ENCODE results near the gene RERE.
"Not testable (repeated sequence)": the region's sequence is repeated elsewhere in the genome, so short reads cannot be mapped to it uniquely, and the experiment has no call there.

The RERE gene

DNA sequence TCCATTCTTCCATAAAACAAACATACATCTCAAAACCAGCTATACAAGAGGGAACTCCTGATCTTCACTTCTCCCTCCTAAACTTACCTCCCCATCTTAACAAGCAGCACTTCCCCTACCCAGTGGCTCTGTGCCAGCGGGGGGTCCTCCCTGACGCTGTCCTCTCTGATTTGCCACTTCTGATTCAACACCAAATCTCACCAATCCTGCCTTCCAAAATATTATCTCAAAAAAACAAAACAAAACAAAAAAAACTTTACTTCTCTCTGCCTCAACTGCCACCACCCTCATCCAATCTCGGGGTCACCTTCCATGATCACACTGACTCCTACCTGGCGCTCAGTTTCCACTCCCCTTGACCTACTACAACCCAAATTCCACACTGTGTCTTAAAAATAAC lies 426.7 kb downstream of the RERE start:
- no peak for DNase-seq

DNA sequence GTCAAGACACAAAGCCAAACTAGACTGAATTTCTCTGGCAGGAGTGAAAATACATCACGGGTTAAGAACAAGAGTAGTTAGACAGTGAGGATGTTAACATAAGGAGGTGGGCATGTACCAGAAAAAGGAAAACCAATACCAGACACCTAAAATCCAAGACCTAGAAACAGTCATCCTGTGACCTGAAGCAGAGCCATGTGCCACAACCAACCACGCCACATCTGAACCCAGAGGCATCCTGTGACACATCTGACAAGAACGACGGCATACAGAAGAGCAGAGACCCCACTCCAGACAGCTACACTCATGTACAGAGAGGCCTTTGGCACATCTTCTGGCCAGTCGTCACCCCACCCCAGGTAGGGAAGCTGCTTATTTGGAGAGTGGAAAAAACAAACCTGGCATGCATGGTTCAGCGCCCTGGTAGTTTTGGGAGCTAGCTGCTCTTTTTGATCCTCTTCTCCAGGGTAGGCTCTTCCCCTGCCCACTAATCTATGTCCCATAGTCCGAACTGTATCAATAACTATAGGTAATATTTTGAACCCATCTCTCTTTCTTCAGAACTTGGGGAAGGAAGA lies 427.4 kb downstream of the RERE start:
- DNase-seq: no peak

DNA sequence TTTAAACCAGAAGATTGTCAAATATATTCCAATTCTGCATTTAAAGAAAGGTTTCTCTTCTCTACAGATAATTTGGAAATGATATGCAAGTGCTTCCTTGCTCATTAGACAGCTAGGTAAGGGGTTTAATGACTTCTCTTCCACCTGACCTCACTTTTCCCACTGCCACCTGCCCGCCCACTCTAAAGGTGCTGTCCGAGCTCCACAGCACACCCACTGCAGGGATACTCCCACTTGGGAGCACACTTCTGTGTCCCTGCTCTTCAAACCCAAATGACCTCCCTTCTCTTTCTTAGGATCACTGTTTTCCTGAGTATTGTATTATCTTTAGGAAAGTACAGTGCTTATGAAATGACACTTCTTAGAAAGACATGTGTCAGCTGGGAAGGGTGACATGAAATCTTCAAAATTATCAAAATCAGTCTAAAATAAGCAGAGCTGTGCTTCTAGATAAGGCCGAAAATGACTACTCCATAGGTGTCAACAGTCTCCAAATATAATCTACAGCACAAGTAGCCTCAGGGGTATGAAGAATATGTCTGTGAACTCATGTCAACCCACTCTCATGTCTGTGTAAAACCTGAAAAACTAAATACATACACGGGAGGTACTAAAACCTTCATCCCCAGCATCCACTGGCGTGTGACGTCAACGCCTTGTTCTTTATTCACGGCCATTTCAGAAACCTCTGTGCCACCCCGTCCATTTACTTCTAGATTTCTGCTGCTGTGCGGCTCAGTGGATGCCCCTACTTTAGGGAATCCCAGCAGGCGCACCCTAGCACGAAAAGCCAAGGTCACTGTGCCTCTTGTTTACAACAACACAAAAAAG lies 428.5 kb downstream of the RERE start:
- no peak for DNase-seq

GRCh38 chr1:8386247-8386646 lies 431.2 kb downstream of the RERE start:
- DNase-seq: no peak

DNA sequence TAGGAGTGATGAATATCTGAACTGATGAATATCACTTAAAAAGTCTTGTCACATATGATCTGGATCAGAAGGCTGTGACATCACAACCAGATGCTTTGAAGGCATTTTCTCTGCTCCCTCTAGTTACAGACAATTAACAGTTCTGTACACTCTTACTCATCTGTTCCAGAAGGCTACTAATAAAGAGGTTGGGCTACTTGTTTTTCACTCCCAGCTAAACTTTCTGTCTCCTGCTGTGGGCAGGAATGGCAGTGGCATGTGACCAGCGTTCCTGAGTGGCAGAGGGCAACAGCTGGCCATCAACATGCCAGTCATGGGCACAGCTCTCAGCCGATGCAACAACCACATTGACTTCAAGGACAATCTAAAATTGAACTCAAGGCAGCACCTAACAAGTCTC lies 432.9 kb downstream of the RERE start:
- no peak for DNase-seq

DNA sequence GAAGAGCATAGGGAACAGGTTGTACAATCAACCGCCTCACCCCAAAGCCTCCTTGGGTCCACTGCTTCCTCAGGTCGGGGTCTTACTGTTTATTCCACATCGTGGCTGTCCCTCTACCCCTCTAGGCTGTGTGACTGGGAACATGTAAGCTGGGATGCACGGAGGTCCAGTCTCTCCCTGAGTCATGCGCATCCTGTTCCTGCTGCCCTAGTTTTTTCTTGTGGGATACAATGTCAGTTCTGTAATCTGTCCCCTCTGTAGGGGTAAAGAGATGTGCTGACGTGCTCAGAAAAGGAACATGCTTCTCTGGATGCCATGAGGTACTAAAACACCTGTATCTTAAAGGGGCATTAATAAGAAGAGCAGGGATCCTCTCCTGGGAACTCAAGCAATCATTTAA lies 433.4 kb downstream of the RERE start:
- DNase-seq: no peak

GRCh38 chr1:8382608-8383505 lies 434.6 kb downstream of the RERE start:
- DNase-seq: no peak

- no peak for DNase-seq
Measured at GRCh38 chr1:8382051-8382505, 435.4 kb downstream of the RERE start.

DNA sequence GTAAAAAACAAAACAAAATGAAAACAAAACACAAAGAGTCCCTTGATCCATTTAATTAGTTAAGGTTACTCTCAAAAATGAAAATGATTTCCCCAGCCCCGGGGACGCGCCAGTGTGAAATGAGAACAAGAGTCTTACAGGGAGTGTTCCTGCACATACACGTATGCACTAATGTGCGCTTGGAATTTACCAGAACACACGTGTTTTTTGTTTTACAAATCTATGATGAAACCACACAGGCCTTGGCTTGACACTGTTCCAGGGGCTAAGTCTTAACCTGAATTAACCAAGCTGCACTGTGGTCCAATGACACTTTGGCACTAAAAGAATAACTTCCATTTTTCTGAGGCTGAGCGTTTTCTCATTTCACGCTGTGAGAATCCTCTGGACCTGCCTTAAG lies 435.8 kb downstream of the RERE start:
- no peak for DNase-seq

GRCh38 chr1:8380310-8380709 lies 437.1 kb downstream of the RERE start:
- DNase-seq: not testable (repeated sequence)

GRCh38 chr1:8379513-8380186 lies 437.8 kb downstream of the RERE start:
- DNase-seq: no peak

DNA sequence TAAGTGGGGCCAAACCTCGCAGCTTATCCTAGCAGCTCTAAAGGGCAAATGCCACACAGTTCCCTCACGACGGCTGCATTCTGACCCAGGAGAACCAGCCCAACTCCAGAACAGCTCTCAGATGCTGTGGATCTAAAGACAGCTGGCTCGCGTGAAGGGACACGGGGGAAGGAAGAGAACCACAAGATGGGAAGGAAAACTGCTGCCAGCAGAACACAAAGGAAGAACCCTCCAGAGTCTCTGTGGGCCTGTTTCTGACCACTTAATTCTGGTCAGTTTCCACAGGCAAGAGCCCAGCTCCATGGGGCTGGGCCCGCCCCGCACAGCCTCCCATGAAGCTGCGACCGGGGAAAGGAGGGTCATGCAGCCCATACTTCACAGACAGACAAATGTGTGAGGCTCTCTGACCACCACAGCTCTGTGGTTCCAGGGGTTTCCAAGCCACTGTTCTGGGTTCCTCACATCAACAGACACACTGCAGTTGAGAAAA lies 438.4 kb downstream of the RERE start:
- no peak for DNase-seq

- no peak for DNase-seq
Measured at GRCh38 chr1:8378178-8378577, 439.3 kb downstream of the RERE start.

DNA sequence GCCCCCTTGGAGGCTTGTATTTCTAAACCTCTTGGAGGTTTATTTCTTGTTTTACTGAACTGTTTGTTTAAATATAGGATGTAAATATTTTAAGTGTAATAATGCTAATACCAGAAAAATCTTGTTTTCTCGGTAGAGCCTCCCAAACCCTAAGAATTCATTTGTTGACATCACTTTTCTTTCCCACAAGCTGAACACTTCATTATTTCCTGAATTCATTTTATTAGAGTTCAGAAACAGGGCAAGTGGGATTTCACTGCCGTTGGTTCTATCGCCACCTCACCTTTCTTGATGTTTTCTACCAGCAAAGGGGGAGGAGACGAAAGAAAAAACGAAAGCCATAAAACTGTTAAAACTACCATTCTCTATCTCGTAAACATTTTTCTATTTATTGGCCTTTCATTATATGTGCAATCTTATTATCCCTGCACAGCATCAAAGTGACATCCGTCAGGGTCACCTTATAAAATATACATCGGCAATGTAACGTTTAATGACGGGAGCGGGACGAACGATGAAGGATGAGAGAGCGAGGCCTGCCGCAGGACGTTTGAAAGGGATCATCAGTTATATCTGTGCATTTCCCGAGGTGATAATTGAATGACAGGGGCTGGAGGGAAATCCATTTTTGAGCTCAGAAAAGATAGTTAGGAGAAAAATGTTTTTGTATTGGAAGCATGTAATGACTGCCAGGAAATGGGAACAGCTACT lies 440.0 kb downstream of the RERE start:
- no peak for DNase-seq

DNA sequence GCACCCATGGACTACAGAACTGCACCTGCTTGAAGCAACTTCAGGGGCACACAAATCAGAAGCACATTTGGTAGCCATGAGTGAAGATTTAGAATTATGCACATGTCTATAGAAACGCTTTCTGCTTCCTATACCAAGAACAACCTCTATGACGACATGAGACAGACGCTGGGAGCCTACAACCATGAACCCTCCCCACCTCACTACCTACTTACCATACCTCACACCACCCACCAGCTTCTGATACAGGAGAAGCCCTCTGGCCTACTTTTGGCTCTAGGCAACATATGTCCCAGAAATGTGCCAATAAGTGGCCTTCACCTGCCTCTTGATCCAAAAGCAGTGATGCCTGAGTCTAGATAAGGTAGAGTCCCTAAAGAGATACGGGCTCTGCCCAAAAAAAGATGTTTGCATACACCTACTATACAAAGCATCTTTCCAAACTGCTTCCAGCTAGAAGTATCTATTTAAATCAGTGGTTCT lies 441.0 kb downstream of the RERE start:
- no peak for DNase-seq

- peak in 1 of 2 experiments; percentile 33 for DNase-seq
Measured at GRCh38 chr1:8374812-8375211, 442.6 kb downstream of the RERE start.

- DNase-seq: no peak
Measured at GRCh38 chr1:8374356-8374755, 443.1 kb downstream of the RERE start.

DNA sequence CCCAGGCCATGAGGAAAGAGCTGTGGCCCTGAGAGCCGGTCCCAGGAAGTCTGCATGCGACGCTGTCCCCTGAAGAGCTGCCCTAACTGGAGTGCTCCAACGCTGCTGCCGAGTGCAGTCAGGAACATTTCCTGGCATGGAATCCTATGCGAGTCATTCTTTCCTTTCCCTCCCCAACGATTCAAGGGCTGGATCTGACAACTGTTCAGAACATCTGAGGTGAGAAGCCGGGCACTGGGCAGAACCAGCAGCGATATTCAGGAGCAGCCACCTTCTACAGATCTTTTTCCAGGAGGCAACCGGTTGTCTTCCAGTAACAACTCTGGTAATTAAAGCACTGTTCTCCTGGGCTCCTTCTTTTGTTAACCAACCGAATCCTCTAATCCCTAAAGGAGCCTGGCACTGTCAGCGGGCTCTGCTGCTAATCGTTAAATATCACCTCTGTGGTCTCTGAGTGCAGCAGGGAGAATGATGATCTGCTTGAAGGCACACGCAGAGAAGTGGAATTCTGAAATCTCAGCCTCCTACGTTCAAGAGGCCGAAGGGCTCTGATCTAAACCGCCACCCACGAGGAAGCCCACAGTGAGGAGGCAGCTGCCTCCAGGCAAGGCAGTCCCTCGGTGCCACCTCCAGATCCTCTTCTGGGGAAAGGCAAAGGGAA lies 443.7 kb downstream of the RERE start:
- DNase-seq: no peak

GRCh38 chr1:8373125-8373524 lies 444.3 kb downstream of the RERE start:
- DNase-seq: no peak

DNA sequence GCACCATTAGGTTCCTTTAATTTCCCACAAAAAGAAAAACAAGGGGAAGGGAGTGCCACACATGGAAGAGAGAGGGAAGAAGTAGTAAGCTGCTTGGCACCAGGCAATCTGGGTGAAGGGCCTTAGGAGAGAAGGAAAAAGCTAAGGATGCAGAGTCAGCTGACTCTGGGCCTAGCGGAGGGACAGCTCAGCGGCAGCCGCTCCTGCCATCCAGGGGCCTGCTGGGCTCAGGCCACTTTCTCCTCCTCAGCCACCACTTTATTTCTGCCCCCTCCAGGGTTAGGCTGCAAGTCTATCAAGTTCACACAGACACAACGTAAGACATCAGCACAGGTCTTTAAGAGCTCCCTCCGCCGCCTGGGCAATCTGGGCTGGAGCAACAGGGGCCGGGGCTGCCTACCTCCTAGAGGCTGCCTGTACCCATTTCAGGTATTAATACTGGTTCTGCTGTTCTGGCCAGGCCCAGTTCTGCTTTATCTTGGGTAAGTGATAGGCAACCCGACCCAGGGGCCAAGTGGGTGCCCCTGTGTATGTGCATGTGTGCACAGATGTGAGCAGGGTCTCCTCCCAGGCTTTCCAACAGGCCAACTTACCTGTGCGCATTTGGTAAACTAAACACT lies 446.0 kb downstream of the RERE start:
- no peak for DNase-seq

- DNase-seq: no peak
Measured at GRCh38 chr1:8370905-8371315, 446.5 kb downstream of the RERE start.
